Left colon (tissue), 2 donors: ENCODE results near the gene DENND2D. TPM values are rescaled to one million over a fixed set of nuclear protein-coding genes. Genes with fewer than 3 reads are reported as not detected.
A peak's percentile ranks its signal among the peaks of the same experiment; 100 is the strongest.
"Not testable (repeated sequence)": the region's sequence is repeated elsewhere in the genome, so short reads cannot be mapped to it uniquely, and the experiment has no call there.

Experiments used
- ATAC-seq: fragments of 200-7000 bp; cut with Tn5 transposase; one replicate; pipeline ENCODE4 v1.9.1; 2020; ENCODE audit warnings: mild to moderate bottlenecking, moderate library complexity
- DNase-seq, 2 donors: peaks; one replicate each; pipeline ENCODE4 v3.0.0-alpha.2; 2020
- intact Hi-C, 2 donors: fragments of 100-400 bp; cut with DNase I in 1 of 2; cut with micrococcal nuclease in 1 of 2; formaldehyde crosslinking; loops; one replicate each; pipeline versions ENCODE4 v1.11.2 to v1.14.0; 2022; cut with DNase I, micrococcal nuclease
- total RNA-seq, 2 donors: library from RNA; stranded (reverse); fragmentation: NEBNext Ultra II Directional; extraction: Animal tissue kit (Norgen Biotek cat#: 25700); gene quantifications; one replicate each; pipeline ENCODE4 v1.2.1, GENCODE V29; 2021
- donor health status: DM: no; HTN: no; CAD: no.
- donor health status: DM: yes; HTN: yes; CAD: no.

Gene DENND2D
- total RNA-seq, 2 donors from 2014 or later, result 54.1 to 63.5 TPM

DNA sequence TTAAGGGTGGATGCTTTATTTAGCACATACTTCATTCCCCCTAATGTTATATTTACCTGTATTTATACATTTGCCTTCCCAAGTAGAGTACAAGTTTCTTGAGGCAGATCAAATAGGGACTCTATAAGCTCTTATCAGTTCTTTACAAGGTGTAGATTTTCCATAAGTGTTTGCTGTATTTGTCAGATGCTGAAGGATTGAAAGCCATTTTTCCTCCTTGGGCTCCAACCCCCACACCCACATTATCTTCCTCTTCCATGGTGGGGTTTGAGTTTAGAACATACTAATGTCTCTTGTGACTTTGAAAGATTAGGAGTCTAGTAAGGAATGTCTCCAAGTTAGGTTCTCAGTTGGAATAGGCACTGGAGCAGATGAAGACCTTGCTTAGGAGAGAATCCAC is 24.6 kb upstream of the DENND2D start:
- no peak for DNase-seq
- no peak for ATAC-seq
- intact Hi-C loops, result loop anchor here in 1 of 2 donors (10.0 kb wide), 1 partner anchor 540 kb away; no protein-coding TSS in a partner anchor

DNA sequence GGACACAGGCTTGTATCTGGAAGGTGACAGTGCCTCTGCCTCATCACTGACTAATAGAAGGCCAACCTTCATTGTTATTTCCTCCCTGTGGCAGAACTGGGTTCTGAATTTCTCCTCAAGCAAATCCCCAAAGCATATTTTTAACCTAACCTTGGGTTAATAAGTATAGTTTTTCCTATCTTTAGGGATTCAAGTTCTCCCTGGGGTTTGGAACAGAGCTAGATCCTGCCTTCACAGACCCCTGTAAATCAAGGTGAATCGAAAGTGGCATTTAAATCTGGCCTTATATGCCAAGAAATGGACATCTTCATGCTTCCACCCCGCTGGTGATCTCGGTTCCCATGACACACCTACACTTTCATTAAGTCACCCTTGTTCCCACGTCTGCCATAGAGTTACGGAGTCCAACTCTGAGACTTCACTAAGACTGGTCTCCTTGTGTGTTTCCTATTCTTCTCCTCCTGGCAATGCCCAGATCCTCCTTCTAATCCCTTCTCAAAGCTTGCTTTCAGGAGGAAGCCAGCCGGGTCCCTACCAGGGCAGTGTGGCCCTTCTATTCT is 22.8 kb upstream of the DENND2D start:
- intact Hi-C loops, result loop anchor here in 1 of 2 donors (5.0 to 10.0 kb wide), 2 partner anchors 179 to 542 kb away; no protein-coding TSS in a partner anchor
- no peak for ATAC-seq
- DNase-seq, result no peak

DNA sequence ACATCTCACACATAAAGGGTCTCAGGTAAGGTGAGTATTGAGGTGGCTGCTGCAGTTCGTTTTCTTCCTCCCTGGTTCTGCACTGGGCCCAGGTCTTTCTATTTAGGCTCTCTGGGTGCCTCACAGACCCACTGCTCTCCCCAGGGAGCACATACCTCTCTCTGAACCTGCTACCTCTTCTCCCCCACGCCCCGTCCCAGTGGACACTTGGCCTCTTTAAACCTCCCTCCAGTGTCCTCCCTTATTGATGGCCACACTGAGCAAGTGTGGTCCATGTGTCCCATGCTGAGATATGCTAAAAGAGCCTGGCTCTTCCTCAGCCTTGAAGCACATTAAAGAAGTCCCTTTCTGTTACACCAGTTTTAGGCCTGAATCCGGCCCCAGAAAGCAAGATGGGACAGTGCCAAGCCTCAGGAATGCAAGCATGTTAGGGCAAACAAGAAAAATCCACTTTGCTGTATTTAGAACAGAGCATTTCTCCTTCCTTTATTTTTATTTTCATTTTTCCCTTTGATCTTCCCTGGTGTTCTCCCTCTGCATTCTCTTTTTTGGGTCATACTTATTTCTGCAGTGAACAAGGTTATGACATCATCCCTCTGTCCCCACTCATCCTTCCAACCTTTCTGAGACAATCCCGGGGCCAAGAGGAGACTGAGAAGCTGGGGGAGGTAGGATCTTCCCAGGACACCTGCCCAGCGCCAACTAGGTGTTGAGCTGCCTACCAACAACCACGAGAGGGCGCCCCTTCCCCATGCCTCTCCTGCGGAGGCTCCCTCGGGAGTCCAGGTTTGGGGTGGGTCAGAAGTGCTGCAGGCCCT is 22.1 kb upstream of the DENND2D start:
- intact Hi-C loops, result loop anchor here in 1 of 2 donors (5.0 to 10.0 kb wide), 2 partner anchors 180 to 542 kb away; no protein-coding TSS in a partner anchor
- DNase-seq (peak; percentile 65 to 83), ATAC-seq (peak; percentile 92)

DNA sequence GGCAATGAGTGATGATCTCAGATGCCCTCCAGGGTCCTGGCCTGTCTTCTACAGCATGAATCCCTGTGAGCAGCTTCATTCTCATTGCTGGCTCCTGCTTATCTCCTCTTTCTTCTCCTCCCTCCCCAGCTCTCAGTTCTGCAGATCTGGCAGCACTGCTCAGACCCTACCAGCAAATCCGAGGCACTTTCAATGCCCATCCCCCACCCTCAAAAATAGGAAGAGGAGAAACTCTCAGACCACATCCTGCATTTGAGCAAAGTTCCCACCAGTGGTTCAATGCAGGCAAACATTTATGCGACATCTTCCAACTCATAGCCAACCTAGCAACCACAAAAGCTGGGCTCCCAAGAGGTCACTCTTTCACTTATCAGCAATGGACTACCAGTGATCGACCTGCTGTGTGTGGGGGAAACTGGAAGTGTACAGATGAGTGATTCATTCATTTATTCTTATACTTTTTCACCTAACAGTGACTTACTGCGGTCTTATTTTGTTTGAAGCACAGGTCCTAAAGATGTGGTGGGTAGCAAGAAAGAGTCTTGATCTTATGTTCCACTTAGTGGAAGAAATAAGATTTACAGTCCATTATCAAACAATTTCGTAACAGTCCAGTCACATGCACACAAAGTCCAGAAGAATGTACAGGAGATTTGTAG is 21.3 kb upstream of the DENND2D start:
- intact Hi-C loops, result loop anchor here in 1 of 2 donors (5.0 to 10.0 kb wide), 2 partner anchors 181 to 543 kb away; no protein-coding TSS in a partner anchor
- DNase-seq, result no peak
- ATAC-seq, result peak; percentile 15

DNA sequence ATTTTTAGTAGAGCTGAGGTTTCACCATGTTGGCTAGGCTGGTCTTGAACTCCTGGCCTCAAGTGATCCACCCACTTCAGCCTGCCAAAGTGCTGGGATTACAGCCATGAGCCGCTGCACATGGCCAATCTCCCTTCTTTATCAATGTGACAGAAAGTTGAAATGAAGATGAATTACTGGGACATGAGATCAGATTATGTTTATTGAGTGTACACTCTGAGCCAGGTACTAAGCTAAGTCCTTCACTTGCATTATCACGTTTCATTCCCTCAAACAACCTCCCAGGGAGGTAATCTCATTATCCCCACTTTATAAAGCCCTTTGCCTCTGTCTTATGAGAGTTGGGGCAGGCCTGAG is 20.8 kb upstream of the DENND2D start:
- DNase-seq, result no peak
- no peak for ATAC-seq
- intact Hi-C loops, result loop anchor here in 1 of 2 donors (5.0 to 10.0 kb wide), 2 partner anchors 181 to 544 kb away; no protein-coding TSS in a partner anchor

DNA sequence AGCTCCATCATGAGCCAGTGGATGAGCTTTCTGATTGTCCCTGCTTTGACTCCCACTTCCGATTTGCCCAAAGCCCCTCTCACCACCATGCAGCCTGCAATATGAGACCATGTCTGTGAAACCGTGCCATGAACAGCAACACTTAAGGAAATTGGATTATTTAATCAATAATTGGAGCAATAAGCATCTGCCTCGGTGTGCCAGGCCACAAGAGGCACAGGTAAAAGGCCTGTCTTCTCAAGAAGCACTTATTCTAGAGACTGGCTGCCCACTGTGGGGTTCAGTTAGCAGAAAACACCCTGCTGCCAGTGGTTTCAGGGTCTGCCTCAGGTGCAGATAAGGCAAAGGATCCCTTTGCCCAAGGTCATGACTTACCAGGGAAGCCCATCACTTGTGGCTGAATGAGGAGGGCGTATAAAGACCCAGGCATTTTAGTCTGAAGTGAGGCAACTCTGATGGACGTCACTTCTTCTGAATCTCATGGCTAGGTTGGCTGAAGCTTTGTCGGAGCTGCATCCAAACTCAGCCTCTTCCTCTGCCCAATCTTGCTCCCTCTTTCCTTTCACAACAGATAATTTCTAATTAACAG is 19.9 kb upstream of the DENND2D start:
- ATAC-seq (no peak), DNase-seq (no peak)
- intact Hi-C loops, result loop anchor here in 1 of 2 donors (5.0 to 10.0 kb wide), 2 partner anchors 182 to 544 kb away; no protein-coding TSS in a partner anchor

DNA sequence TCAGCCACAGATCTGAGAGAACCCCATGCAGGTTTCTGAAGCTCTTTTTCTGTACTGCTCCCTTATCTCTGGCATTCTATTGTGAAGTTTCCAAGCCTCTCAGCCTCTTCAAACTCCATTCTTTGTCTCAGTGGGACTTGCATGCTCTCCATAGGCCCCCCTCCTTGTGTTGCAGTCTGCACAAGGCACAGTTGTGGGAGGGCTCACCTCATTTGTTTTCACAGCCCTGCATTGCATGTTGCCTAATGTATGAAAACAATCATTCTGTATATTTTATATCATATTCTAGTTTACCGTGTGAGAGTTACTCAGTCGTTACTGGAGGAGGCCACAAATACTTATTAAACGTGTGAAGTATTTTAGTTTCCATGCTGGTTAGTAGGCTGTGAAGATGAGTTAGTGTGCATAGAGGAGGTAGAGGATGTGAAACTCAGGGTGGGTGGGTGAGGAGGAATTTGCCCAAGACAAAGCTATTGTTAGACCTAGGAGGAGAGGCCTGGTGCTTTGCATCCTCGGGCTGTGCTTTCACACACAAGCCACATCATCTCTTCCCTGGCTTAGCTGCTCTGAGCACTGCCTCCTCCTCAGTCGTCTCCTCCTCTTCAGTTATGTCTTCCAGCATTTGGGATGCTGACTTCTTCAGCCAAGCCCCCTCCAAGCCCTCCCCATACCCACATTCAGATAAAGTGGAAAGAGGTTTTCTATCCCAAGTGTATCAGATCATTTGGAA is 19.3 kb upstream of the DENND2D start:
- intact Hi-C loops, result loop anchor here in 1 of 2 donors (5.0 to 10.0 kb wide), 2 partner anchors 183 to 545 kb away; no protein-coding TSS in a partner anchor
- no peak for ATAC-seq

DNA sequence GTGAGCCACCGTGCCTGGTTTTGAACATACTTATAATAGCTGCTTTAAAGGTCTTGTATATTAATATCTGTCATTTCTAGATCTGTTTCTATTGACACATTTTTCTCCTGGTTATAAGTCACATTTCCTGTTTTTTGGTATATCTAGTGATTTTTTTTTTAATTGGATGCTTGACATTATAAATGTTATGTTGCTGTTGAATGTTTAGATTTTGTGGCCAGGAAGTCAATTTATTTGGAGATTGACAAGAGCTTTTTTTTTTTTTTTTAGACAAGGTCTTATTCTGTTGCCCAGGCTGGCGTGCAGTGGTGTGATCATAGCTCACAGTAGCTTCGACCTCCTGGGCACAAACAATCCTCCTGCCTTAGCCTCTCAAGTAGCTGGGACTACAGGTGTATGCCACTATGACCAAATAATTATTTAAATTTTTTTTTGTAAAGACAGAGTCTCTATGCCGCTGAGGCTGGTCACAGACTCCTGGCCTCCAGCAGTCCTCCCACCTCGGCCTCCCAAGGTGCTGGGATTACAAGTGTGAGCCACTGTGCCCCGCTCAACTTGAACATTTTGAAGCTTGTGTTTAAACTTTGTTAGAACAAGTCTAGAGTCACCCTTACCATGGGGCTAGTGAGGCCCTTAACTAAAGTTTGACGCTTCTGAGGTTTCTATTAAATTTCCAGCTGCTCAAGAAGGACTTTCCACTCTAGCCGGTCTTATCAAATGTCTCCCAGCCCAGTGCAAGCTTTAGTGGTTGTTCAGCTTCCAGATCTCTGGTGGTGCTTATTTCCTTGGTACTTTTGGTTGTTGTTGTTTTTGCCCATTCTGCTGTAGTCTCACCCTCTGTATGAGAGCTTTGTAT is 18.5 kb upstream of the DENND2D start:
- ATAC-seq, result no peak
- intact Hi-C loops, result no loop called here
- no peak for DNase-seq

More for the DNA sequence above, 19.3 kb upstream of the DENND2D start:
- DNase-seq, result no peak

DNA sequence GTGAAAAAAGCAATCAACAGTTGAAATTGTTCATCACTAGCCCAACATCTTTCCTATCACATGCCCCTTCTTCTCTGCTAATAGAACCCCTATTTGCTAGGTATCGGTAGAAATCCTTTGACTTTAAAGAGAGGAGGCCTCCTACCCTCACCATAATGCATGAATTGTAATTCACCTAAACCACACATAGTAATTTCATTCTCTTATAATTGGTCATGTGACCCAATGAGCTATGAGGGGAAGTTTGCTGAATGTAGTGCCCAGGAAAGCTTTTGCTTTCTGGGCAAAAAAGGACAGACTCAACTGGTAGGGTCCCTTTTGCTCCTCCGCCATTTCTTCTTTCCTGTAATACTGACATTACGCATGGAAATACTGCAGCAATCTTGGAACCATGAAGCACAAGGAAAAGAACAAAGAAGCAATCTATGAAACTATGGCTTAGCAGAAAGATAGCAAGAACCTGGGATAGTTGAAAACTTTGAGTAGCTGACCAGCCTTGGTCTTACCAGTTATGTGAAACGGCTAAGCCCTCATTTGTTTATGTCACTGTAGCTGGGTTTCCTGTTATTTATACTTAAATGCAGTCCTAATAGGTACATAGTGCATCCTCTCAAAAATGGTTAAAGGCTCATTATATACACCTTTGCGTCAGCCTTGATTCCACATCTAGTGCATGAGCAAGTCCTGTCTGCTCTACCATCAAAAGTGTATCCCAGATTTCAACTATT is 16.9 kb upstream of the DENND2D start:
- intact Hi-C loops, result no loop called here
- DNase-seq (no peak), ATAC-seq (no peak)

DNA sequence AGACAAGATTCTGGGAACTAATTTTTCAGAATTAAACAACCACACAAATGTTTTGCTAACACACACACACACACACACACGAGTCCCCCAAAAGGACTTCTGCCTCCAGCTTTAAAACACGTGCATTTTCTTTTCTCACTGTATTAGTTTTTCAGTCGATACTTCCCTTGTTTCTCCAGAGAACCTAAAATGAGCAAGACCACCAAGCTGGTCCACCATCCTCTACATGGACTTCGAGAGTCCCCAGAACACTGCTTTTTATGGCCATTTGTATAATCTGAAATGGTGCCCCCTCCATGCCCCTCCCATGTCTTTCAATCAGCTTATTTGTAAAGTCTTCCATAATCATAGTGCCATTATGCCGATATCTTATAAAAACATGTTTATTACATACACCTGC is 16.3 kb upstream of the DENND2D start:
- DNase-seq (no peak), ATAC-seq (no peak)
- intact Hi-C loops, result no loop called here

DNA sequence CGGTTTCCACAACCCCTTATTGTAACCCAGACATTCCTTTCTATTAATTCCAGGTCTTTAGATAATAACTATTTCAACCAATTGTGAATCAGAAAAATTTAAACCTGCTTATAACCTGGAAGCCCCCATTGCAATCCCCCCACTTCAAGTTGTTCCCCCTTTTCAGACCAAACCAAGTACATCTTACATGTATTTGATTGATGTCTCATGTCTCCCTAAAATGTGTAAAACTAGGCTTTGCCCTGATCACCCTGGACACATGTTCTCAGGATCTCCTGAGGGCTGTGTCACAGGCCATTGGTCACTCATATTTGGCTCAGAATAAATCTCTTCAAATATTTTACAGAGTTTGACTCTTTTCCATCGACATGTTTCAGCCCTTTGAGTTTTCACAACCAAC is 14.8 kb upstream of the DENND2D start:
- DNase-seq, intact Hi-C loops, ATAC-seq: not testable (repeated sequence)

DNA sequence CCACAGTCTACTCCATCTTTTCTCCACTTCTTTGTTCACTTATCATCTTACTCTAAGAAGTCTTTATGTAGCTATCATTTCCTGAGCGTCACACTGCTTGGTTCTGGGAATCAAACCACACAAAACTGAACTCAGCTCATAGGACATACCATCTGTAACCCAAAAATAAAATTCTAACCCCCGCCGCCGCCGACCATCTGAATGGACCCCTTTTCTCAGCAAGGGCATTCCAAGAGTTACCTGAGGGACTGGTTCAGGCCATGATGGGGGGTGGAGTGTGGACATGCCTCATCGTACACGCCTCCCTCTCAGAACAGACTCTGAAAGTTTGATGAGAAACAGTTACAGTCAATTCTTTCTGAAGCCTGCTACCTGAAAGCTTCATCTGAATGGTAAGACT is 14.4 kb upstream of the DENND2D start:
- ATAC-seq (no peak), DNase-seq (no peak)
- intact Hi-C loops, result no loop called here

DNA sequence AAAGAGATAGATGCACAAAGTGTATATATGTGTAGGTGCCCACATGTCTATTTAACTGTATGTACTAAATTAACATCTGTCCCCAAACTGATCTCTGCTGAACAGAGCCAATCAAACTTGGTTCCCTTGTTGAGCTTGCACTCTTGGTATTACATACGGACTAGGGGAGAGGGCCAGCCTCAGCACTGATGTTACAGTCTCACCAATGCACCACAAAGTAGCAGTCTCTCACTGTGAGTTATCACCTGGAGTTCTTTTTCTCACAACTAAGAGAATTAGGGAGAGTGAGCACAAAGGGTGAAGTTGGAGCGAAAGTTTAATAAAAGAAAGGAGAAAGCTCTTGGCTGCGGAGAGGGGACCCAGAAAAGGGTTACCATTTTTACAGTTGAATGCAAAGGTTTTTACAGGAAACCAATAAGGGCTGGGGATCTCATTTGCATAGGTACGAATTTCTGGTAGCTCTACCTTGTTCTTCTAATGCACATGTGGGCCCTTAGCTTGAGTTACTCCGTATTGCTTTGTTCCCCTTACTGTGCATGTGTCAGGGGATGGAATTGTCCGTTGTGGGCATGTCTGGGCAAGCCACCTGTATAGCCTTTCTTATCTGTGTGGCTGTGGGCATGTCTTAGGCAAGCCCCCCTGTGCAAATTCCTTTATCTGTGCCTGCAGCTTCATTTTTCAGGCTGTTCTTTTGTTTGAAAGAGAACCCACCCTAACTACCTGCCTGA is 13.8 kb upstream of the DENND2D start:
- no peak for ATAC-seq

DNA sequence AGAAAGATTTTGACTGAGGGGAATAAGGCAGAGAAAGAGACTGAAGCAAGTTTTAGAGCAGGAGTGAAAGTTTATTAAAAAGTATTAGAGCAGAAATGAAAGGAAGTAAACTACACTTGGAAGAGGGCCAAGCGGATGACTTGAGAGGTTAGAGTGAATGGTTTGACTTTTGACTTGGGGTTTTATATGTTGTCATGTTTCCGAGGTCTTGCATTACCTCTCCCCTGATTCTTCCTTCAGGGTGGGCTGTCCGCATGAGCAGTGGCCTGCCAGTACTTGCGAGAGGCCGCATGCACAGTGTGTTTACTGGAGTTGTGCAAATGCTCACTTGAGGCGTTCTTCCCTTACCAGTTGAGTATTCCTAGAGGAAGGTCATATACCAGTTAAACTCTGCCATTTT is 13.0 kb upstream of the DENND2D start:
- no peak for DNase-seq
- no peak for ATAC-seq
- intact Hi-C loops, result no loop called here

More for the DNA sequence above, 13.8 kb upstream of the DENND2D start:
- intact Hi-C loops, result no loop called here
- DNase-seq, result no peak

DNA sequence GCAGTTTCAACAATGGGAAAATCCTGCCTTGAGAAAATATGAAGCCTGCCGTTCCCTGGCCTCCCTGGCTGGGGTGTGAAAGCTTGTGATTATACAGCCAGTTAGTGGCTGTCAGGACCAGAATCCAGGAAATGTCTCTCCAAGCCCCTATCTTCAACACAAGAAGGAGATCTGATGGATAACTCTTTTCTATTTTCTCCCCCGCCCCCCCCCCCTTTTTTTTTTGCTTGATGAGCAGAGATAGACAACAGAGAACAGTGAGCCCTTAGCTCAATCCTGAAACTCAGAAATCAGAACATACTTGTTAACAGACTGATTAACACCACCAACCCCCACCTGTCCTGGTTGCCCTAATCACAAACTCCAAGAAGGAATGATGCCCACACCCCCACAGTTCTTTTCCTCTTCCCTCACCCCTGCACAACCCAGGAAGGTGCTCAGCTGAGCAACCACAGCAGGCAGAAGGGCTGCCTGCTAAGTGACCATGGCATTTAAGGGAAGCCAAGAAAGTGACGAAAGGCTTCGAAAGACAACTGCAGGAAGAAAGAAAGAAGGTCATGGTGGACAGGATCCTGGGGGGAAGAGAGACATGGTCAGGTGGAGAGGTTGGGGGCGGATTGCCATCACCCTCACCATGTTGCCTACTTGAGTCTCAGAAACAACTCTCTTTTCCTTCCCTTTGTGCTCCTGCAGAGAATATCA is 12.3 kb upstream of the DENND2D start:
- ATAC-seq, result no peak
- no peak for DNase-seq

DNA sequence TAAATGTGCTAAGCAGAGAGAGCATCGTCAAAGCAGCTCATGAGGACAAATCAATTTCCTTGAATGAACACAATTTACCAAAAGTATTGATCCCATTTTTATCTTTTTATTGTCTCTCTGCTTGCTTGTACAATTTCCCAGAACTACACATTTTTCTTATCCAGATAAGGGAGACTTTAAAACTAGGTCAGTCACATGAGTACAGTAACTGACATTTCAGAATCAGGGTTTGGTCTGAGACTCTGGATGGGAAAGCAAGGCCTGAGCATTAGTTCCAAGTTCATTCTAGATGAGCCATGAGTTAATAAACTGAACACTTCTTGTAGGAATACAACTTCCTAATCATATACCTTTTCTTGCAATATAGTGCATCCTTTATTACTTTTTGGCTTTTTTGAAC is 11.5 kb upstream of the DENND2D start:
- intact Hi-C loops, result no loop called here
- DNase-seq, result no peak
- no peak for ATAC-seq

More for the DNA sequence above, 12.3 kb upstream of the DENND2D start:
- intact Hi-C loops, result no loop called here
